Measurements from ENCODE around the gene ZNF555.
"Not testable (repeated sequence)": the region's sequence is repeated elsewhere in the genome, so short reads cannot be mapped to it uniquely, and the experiment has no call there.

Gene ZNF555

GRCh38 chr19:2840794-2841791, at the start of gene ZNF555:
TSS of gene ZNF555 (plus strand) at chr19:2841475. CDS start at chr19:2841573, 98 bp downstream.
- peaks cover 29% of the 10 kb centered on the region for H3K4me1 ChIP-seq (ENCODE audit: insufficient read depth, low read length)
- H4K20me1 ChIP-seq (ENCODE audit: insufficient read depth, low read length) = peaks cover 11% of the 10 kb centered on the region
- H3K4me2 ChIP-seq (ENCODE audit: insufficient read depth, low read length) = peak within 1 kb of the TSS; percentile 96
- H3K9ac ChIP-seq (ENCODE audit: low read depth, low read length) = peak within 1 kb of the TSS; percentile 100
- peak; percentile 98 for ATAC-seq (ENCODE audit: insufficient read depth, low read depth)
- H3K27ac ChIP-seq (ENCODE audit: low read length) = peak within 1 kb of the TSS; percentile 98
- peak within 1 kb of the TSS; percentile 86 to 100 for H3K4me3 ChIP-seq (ENCODE audit: low read depth in 1 of 2, low read length in 2 of 2)
- peak; percentile 65 for TF ChIP-seq CTCF (IDR thresholded peaks at IDR 0.05; ENCODE audit: borderline replicate concordance, extremely low read depth, low read length, poor library complexity, severe bottlenecking)
- TF ChIP-seq EZH2 (IDR thresholded peaks at IDR 0.05; ENCODE audit: borderline replicate concordance, low read depth, low read length, severe bottlenecking) = no peak
- H3K27me3 ChIP-seq (ENCODE audit: insufficient read depth, low read length, poor library complexity) = no peaks in the 10 kb centered on the region
- H2AFZ ChIP-seq (ENCODE audit: low read depth, low read length) = peak within 1 kb of the TSS; percentile 95
- peak; percentile 99 for DNase-seq
- peaks cover 9% of the 10 kb centered on the region for H3K36me3 ChIP-seq (ENCODE audit: insufficient read depth, low read length)
- peaks cover 45% of the 10 kb centered on the region for H3K79me2 ChIP-seq (ENCODE audit: insufficient read depth, low read length)
- H3K9me3 ChIP-seq (ENCODE audit: insufficient read depth, low read length, severe bottlenecking) = peaks cover 8% of the 10 kb centered on the region

GRCh38 chr19:2791876-2792275, 49.4 kb upstream of the ZNF555 start:
- DNase-seq (no peak), ATAC-seq (ENCODE audit: insufficient read depth, low read depth) (no peak)
- H3K9ac ChIP-seq (ENCODE audit: low read depth, low read length) = no peak overlapping the region
- H3K27ac ChIP-seq (ENCODE audit: low read length) = no peak overlapping the region
- peaks cover 35% of the 10 kb centered on the region for H4K20me1 ChIP-seq (ENCODE audit: insufficient read depth, low read length)
- no peaks in the 10 kb centered on the region for H3K9me3 ChIP-seq (ENCODE audit: insufficient read depth, low read length, severe bottlenecking)
- H3K4me2 ChIP-seq (ENCODE audit: insufficient read depth, low read length) = no peak overlapping the region
- H2AFZ ChIP-seq (ENCODE audit: low read depth, low read length) = no peak overlapping the region
- H3K4me1 ChIP-seq (ENCODE audit: insufficient read depth, low read length) = peaks cover 13% of the 10 kb centered on the region
- H3K4me3 ChIP-seq (ENCODE audit: low read depth in 1 of 2, low read length in 2 of 2) = no peak overlapping the region
- H3K79me2 ChIP-seq (ENCODE audit: insufficient read depth, low read length) = peaks cover 45% of the 10 kb centered on the region
- no peak for TF ChIP-seq CTCF (IDR thresholded peaks at IDR 0.05; ENCODE audit: borderline replicate concordance, extremely low read depth, low read length, poor library complexity, severe bottlenecking)
- TF ChIP-seq EZH2 (IDR thresholded peaks at IDR 0.05; ENCODE audit: borderline replicate concordance, low read depth, low read length, severe bottlenecking) = no peak
- peaks cover 82% of the 10 kb centered on the region for H3K36me3 ChIP-seq (ENCODE audit: insufficient read depth, low read length)
- H3K27me3 ChIP-seq (ENCODE audit: insufficient read depth, low read length, poor library complexity) = no peaks in the 10 kb centered on the region

GRCh38 chr19:2792666-2793065, 48.6 kb upstream of the ZNF555 start:
- Histone ChIP-seq H4K20me1 (ENCODE audit: insufficient read depth, low read length) (peaks cover 27% of the 10 kb centered on the region), H3K79me2 (ENCODE audit: insufficient read depth, low read length) (peaks cover 37% of the 10 kb centered on the region), H3K36me3 (ENCODE audit: insufficient read depth, low read length) (peaks cover 82% of the 10 kb centered on the region)
- H3K9ac ChIP-seq (ENCODE audit: low read depth, low read length); H3K4me2 ChIP-seq (ENCODE audit: insufficient read depth, low read length); H2AFZ ChIP-seq (ENCODE audit: low read depth, low read length); H3K9me3 ChIP-seq (ENCODE audit: insufficient read depth, low read length, severe bottlenecking); H3K4me3 ChIP-seq (ENCODE audit: low read depth in 1 of 2, low read length in 2 of 2); H3K4me1 ChIP-seq (ENCODE audit: insufficient read depth, low read length); H3K27me3 ChIP-seq (ENCODE audit: insufficient read depth, low read length, poor library complexity); H3K27ac ChIP-seq (ENCODE audit: low read length); ATAC-seq (ENCODE audit: insufficient read depth, low read depth); DNase-seq: not testable (repeated sequence)

- TF ChIP-seq EZH2 (IDR thresholded peaks at IDR 0.05; ENCODE audit: borderline replicate concordance, low read depth, low read length, severe bottlenecking) (no peak), CTCF (IDR thresholded peaks at IDR 0.05; ENCODE audit: borderline replicate concordance, extremely low read depth, low read length, poor library complexity, severe bottlenecking) (no peak)
- no peak overlapping the region for H3K27ac ChIP-seq (ENCODE audit: low read length)
- no peaks in the 10 kb centered on the region for H3K9me3 ChIP-seq (ENCODE audit: insufficient read depth, low read length, severe bottlenecking)
- no peak for DNase-seq
- no peak overlapping the region for H3K9ac ChIP-seq (ENCODE audit: low read depth, low read length)
- H3K79me2 ChIP-seq (ENCODE audit: insufficient read depth, low read length) = peaks cover 33% of the 10 kb centered on the region
- 0 out of 2 replicates have a peak, but pooled peaks cover under 1% of the 10 kb centered on the region for H3K4me1 ChIP-seq (ENCODE audit: insufficient read depth, low read length)
- H2AFZ ChIP-seq (ENCODE audit: low read depth, low read length) = no peak overlapping the region
- no peak for ATAC-seq (ENCODE audit: insufficient read depth, low read depth)
- no peak overlapping the region for H3K4me3 ChIP-seq (ENCODE audit: low read depth in 1 of 2, low read length in 2 of 2)
- peaks cover 24% of the 10 kb centered on the region for H4K20me1 ChIP-seq (ENCODE audit: insufficient read depth, low read length)
- H3K27me3 ChIP-seq (ENCODE audit: insufficient read depth, low read length, poor library complexity) = no peaks in the 10 kb centered on the region
- no peak overlapping the region for H3K4me2 ChIP-seq (ENCODE audit: insufficient read depth, low read length)
- peaks cover 81% of the 10 kb centered on the region for H3K36me3 ChIP-seq (ENCODE audit: insufficient read depth, low read length)
These were observed 48.1 kb upstream of the ZNF555 start for GRCh38 chr19:2793126-2793525.

Measured in DND-41 (cell line).